GM21367 (cell line): ENCODE measurements around the gene MLKL.
"Not testable (repeated sequence)": the region's sequence is repeated elsewhere in the genome, so short reads cannot be mapped to it uniquely, and the experiment has no call there.

ENCODE experiments used
- ATAC-seq: cut with Tn5 transposase; IDR thresholded peaks from one replicate; pipeline ENCODE4 v1.9.1; 2021; ENCODE audit not compliant: unreplicated experiment

Gene MLKL

GRCh38 chr16:74732707-74733350, 32.2 kb upstream of the MLKL start:
- ATAC-seq: no peak

- no peak for ATAC-seq
These were observed 31.3 kb upstream of the MLKL start for GRCh38 chr16:74731853-74732477.

DNA sequence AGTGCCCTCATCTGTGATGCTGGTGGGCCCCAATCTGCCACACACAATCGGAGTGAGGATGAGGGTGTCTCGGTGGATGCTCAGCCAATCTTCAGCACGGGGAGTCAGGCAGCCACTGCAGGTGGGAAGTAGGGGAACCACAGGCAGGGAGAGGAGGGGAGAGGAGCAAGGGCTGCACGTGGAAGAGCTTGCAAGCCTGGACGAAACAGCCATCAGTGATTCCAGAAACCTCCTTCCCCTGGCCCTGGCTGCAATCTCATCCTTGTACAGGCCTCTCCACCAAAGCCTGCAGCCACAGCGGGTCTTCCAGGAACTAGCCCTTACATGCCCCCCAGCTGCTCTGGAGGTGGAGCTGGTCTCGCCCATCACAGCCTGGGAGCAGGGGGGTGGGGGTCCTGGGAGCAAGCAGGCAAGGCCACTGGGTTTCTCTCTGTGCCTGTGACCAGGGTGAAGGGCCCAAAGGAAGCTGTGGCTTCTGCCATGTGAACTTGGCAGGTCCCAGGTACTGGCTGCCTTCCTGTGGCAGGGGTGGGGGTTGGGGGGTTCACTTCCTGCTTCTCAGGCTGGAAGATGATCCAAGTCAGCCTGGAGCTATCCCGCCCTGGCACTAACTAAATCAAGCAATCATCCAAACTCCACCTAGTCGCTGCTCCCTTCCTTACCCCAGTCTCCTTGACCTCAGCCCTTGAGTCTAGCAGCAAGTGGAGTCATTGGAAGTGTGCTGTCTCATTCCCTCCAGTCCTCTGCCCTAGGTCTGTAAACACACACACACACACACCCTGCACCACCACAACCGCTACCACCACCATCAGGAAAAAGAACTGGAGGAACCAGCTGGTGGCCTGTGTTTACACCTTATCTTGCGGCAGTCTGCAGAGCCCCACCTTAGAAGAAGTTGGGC, 29.4 kb upstream of the MLKL start:
- ATAC-seq: no peak

GRCh38 chr16:74727903-74728302, 27.2 kb upstream of the MLKL start:
- ATAC-seq: no peak

- no peak for ATAC-seq
These were observed 26.1 kb upstream of the MLKL start for GRCh38 chr16:74726716-74727115.

DNA sequence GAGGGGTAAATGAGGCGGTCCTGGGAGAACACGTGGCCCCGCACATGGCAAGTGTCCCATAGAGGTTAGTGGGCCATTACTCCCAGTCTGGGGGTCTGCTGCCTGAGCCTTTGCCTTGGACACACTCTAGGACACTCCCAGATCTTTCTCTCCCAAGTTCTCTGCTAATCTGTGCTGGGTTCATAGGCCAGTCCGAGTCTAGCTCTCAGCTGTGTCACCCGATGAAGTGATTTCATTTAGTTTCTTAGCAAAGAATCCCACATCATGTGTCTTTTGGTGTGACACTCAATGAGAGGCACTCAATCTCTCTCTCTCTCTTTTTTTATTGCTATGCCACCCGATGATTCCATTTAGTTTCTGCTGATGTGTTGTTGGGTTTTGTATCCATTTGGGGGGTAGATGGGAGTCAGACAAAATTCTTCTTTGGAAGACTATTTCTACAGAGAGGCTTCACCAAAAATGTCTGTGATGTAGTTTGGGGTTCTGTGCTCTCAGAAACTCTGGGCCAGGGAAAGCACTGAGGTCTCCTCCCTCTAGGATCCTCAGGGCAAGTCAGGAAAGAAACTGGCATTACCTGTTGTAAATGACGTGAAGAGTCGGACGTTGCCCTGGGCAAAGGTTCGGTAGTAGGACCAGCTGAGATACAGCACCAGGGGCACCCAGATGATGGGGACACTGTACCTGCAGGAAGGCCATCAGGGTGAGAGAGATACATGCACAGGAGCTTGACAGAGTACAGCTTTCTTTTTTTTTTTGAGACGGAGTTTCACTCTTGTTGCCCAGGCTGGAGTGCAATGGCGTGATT, 25.2 kb upstream of the MLKL start:
- no peak for ATAC-seq

- ATAC-seq: no peak
These were observed 24.3 kb upstream of the MLKL start for GRCh38 chr16:74724820-74725549.

DNA sequence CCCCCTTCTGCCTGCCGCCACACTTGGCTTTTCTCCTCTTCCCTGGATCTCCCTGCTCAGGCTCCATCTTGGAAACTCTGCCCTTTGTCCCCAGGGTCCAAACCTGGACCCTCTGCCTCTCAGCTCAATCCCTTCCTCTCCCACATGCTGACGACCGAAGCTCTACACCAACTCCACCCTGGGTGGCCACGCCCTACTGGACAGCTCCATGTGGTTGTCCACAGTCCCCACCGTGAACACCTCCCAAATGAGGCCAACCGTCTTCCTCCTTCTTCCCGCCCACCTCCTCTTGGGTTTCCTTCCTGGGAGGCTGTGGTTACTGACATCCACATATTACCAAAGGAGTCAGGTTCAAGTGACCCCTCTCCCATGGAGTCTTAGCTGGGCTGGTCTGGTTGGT, 22.6 kb upstream of the MLKL start:
- ATAC-seq: no peak

GRCh38 chr16:74722156-74722555, 21.5 kb upstream of the MLKL start:
- not testable (repeated sequence) for ATAC-seq

DNA sequence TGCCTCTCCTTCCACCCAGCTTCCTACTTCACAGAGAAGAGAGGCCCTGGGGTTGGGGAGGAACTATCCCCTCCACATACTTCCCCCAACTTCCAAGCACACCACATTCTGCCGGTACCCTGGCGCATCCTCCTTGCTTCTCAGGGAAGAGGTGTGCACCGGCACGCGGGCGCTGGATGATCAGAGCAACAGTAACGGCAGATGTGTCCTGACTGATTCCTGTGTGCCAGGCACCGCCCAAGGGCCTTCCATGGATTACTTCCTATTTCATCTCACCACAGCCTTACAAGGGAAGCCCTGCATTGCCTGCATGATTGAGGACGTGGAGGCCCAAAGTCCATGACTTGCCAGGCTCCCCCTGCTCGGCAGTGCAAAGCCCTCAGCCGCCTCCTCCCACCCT, 21.1 kb upstream of the MLKL start:
- no peak for ATAC-seq

DNA sequence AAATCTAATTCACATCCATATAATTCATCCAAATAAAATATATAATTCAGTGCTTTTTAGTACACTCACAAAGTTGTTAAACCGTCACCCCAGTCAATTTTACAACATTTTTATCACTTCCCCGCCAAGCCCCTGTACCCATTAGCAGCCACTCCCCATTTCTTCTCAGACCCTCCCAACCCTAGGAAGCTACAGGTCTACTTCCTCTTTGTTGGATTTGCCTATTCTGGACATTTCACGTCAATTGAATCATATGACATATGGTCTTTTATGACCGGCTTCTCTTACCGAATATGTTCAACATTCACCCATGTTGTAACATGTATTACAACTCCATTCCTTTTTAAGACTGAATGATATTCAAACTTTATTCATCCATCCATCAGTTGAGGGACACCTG, 19.9 kb upstream of the MLKL start:
- ATAC-seq: no peak

DNA sequence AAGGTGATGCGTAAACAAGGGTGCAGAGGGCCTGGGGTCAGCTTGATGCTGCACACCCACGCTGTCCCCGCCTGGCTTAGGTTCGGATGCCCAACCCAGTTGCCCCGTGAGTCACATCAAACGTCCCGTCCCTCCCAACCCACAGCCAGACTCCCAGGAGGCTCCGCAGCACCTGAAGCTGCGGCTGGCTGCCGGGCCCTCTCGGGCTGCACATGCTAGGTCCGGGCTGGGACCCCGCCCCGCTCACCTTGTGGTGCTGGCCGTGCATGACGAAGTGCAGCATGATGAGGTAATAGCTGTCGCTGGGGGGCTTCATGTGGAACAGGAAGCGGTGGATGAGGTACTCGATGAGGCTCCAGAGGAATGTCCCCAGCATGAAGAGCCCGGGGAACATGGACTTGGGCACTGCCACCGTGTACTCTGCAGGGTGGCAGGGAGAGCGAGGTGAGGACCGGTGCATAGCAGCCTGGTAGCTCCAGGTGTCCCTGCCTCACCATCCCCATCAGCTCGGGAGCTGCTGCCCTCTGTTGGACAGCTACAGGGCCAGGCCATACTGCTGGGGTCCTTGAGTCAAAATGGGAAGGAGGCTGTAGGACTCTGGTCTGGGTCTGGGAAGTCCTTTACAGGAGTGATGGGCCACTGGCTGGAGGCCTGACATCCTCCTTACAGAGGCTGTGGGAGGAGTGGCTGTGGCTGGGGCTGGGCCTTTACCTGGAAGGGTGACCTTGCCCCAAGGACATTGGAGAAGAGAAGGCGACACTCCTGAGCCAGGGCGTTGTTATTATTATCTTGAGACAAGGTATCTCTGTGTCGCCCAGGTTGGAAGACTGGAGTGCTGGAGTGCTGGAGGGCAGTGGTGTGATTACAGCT, 18.3 kb upstream of the MLKL start:
- ATAC-seq: no peak

DNA sequence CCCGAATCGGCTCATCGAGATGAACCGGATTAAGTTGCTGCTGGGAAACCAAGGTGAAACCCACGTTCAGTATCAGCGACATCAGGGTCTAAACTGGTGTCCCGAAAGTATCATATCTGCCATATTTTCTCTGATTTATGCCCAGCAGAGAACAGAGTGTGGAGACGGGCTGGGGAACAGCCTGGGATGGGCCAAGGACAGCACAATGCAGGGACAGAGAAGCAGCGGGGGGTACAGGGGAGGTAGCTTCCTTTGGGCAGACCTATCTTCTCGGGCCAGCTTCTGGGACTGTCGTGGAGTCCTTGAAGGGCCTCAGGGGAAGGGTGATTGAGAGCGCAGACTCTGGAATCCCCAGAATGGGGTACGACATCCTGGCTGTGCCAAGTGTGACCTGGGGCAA, 17.5 kb upstream of the MLKL start:
- no peak for ATAC-seq

DNA sequence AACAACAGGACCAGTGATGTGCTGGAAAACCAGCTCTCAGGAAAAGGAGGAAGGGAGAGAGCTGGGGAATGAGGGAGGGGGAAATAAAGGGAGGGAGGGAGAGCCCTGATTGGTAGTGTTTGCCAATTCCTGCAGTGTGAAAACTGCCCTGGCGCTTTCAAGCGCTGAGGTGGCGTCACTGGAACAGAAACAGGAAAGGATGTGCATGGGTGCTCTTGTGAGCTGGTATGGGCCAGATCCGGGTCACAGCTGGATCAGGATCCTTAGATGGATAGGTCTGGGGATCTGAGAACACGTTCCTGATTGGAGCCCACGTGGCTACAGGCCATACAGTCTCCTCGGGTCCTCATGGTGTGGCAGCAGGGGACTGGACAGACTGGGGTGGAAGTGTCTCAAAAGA, 16.7 kb upstream of the MLKL start:
- no peak for ATAC-seq

DNA sequence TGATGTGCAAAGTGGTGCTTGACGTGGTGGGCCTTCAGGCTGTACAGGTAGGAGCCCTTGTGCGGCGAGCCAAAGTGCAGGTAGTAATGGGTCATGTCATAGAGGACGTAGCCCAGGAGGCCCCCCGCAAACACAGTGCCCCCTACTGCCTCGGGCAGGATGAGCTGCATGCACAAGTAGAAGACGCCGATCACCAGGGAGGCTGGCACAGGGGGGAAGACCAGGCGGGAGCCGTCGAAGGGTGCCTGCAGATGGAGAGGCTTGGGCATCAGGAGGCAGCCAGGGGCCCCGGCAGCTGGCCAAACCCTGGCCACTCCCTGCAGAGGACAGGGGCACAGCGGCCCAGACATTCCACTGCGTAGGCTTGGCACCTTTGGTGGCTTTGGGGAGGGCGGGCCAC, 15.7 kb upstream of the MLKL start:
- no peak for ATAC-seq

- ATAC-seq: no peak
These were observed 13.2 kb upstream of the MLKL start for GRCh38 chr16:74713876-74714275.

GRCh38 chr16:74713325-74713724, 12.7 kb upstream of the MLKL start:
- ATAC-seq: no peak

DNA sequence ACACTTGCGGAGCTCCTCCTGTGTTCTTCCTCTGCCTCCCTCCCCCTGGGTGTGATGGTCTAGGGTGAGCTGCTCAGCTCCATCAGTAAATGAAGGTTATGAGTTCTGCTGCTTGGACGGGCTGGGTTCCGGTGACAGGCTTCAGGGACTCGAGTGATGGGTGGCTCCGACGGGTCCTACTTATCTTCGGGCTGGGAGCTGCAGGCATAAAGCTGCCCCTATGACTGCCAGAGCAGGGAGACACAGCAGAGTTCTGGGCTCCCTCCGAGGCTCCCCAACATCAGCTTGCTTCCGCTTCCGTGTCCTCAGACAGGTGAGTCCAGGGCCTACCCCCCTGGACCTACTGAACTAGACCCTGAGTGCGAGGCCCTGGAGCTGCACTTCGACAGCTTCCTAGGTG, 11.3 kb upstream of the MLKL start:
- ATAC-seq: no peak

DNA sequence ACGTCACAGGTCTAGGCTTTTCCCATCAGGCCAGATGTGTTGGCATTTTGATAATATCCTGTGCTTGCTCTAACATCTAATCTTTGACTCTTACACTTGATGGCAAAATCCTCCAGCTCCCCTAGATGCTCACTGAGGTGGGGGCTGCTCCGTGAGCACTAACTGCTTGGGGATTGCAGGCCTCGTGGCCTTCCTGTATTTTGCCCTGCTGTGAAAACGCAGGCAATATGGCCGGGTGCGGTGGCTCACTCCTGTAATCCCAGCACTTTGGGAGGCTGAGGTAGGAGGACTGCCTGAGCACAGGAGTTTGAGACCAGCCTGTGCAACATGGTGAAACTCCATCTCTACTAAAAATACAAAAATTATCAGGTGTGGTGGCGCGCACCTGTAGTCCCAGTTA, 9.7 kb upstream of the MLKL start:
- ATAC-seq: no peak

DNA sequence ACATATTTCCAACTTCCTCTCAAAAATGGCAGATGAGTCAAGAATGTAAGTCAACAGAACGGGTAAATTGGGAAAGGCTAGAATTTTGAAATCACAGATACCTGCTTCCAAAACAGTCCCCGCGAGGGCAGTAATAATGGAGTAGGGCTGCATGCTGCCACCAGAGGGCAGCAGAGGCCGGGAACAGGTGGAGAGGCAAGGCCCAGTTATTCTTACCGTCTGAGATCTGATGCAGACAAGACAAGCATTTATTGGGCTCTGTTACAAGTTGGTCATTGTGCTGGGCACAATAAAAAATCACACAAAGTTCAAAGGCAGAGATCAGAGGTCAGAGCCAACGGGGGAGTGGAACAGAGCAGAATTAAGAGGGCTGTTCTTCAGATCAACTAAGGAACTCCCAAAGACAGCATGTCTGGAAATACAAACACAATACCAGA, 8.8 kb upstream of the MLKL start:
- ATAC-seq: peak; percentile 86
